ENCODE results near the gene SALL2.
A peak's percentile ranks its signal among the peaks of the same experiment; 100 is the strongest.

Gene SALL2

GRCh38 chr14:21494902-21495762 is 31.0 kb downstream of the SALL2 start:
- DNase-seq (ENCODE audit: low read depth in 2 of 2), result no peak

DNA sequence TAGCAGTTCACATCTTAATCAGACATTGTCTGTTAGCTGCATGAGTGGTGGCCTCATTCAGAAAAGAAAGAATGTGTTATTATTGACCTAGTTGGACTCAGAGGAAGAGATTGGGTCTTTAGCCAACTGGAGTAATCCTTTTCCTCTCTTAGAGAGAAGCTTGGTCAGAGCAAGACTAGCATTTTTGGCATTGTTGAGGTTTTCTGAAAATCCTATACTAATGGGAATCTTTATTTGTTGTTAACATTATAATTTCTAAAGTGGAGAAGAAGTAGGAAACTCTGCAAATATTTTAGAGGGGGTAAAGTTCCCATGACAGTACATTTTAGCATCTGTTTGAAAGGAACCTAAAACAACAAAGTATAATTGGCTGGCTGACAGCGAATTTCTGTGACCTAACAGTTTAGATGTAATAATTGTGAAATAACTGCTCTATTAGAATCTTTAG is 39.5 kb downstream of the SALL2 start:
- DNase-seq (ENCODE audit: low read depth in 2 of 2), result peak; percentile 63 to 65

- peak; percentile 95 to 96 for DNase-seq (ENCODE audit: low read depth in 2 of 2)
These were observed 49.0 kb downstream of the SALL2 start, which contains the start of the genes RAB2B and TOX4 for GRCh38 chr14:21476925-21477681. TSS of gene RAB2B (minus strand) at chr14:21476959. CDS start at chr14:21476872, 87 bp downstream. TSS of gene TOX4 (plus strand) at chr14:21477195. CDS start at chr14:21477279, 84 bp downstream.

GRCh38 chr14:21476523-21476924 is 49.6 kb downstream of the SALL2 start:
- no peak for DNase-seq (ENCODE audit: low read depth in 2 of 2)

DNA sequence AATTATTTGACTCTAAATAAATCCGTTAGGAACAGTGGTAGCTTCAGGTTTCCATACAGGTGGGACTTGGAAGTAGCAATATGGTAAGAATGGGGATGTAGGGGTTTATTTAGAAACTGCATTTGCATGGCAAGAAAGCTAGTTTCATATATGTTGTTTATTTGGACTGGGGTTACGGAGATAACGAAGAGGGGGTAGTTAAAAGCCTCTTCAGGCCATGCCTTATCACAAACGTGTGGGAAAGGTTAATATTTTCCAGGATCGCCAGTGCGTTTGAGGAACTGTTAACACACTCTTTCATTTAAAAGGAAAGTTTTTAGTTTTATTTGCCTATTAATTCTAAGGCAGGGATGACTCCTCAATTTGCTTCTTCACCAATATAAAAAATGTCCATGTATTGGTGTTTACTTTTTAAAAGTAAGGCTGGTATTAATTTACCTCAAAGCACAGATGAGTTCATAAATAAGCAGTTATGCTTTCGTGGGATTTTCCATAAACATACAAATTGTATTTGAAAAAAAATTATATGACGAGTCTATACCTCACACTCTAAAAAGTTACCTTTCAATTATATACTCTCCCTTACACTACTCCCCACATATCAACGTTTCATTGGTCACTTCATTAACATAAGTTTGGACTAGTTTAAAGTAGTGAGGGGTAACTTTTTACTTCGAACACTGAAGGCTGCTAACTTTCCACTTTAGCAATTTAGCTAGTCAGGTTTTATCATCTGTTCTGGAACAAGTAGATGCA is 50.2 kb downstream of the SALL2 start:
- no peak for DNase-seq (ENCODE audit: low read depth in 2 of 2)

Data from fibroblast of skin of left biceps (primary cell).